Neutrophil (primary cell): ENCODE results near the gene CPNE4.

Experiments used
- H3K27ac ChIP-seq: fragments of 200-600 bp; sonication (generic); 2 replicates; pipeline ENCODE4 v1.5.1; 2016; ENCODE audit warnings: mild to moderate bottlenecking, moderate library complexity
- H3K27me3 ChIP-seq: fragments of 200-600 bp; sonication (generic); 2 replicates; pipeline ENCODE4 v1.6.0; 2016; ENCODE audit warnings: mild to moderate bottlenecking
- H3K36me3 ChIP-seq: fragments of 200-600 bp; sonication (generic); 2 replicates; pipeline ENCODE4 v1.5.1; 2017
- H3K4me1 ChIP-seq, 2 experiments: fragments of 200-600 bp in 1 of 2; sonication (generic) in 1 of 2; 1 replicate in 1 of 2; 2 replicates in 1 of 2; pipeline versions ENCODE4 v1.5.1 to v1.6.1; 2013 to 2016; ENCODE audit warnings: low read depth in 1 of 2, low read length in 1 of 2, mild to moderate bottlenecking in 1 of 2, moderate library complexity in 1 of 2; ENCODE audit not compliant: control insufficient read depth in 1 of 2, insufficient read depth in 1 of 2
- H3K4me3 ChIP-seq, 2 experiments: fragments of 200-600 bp in 1 of 2; sonication (generic) in 1 of 2; 1 replicate in 1 of 2; 2 replicates in 1 of 2; pipeline ENCODE4 v1.5.1; 2013 to 2016; ENCODE audit warnings: low read depth in 1 of 2, low read length in 1 of 2, mild to moderate bottlenecking in 1 of 2, moderate library complexity in 1 of 2
- H3K9me3 ChIP-seq: fragments of 200-600 bp; sonication (generic); 2 replicates; pipeline ENCODE4 v1.5.1; 2016
- TF ChIP-seq, protein P1 (sequence below): fragments of 200-600 bp; sonication (generic); IDR thresholded peaks from 2 replicates; pipeline ENCODE4 v1.5.1; 2016; ENCODE audit warnings: antibody characterized with exemption

CPNE4 gene

DNA sequence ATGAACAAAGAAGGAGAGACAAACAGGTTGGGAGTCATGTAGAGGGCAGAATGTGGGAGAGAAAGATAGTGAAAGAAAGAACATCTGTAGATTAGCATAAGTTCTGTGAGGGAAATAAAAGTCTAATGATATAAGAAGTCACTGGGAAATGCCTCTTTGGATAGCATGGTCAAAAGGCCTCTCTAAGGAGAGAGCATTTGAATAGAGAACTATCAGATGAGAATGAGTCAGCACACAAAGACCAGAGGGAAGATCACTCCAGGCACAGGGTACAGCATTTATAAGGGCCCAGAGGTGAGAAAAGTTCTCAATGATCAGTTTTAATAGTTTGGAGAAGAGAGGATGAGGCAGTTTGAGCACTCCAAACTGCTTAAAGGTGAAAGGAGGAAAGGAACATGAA, 7.9 kb upstream of the CPNE4 start:
- TF ChIP-seq, protein P1, sequence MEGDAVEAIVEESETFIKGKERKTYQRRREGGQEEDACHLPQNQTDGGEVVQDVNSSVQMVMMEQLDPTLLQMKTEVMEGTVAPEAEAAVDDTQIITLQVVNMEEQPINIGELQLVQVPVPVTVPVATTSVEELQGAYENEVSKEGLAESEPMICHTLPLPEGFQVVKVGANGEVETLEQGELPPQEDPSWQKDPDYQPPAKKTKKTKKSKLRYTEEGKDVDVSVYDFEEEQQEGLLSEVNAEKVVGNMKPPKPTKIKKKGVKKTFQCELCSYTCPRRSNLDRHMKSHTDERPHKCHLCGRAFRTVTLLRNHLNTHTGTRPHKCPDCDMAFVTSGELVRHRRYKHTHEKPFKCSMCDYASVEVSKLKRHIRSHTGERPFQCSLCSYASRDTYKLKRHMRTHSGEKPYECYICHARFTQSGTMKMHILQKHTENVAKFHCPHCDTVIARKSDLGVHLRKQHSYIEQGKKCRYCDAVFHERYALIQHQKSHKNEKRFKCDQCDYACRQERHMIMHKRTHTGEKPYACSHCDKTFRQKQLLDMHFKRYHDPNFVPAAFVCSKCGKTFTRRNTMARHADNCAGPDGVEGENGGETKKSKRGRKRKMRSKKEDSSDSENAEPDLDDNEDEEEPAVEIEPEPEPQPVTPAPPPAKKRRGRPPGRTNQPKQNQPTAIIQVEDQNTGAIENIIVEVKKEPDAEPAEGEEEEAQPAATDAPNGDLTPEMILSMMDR: no peak
- H3K27me3 ChIP-seq: peaks cover 38% of the 10 kb centered on the region
- H3K4me1 ChIP-seq: no peaks in the 10 kb centered on the region
- H3K27ac ChIP-seq: no peak overlapping the region
- H3K36me3 ChIP-seq: no peaks in the 10 kb centered on the region
- H3K4me3 ChIP-seq: no peak overlapping the region
- no peaks in the 10 kb centered on the region for H3K9me3 ChIP-seq

DNA sequence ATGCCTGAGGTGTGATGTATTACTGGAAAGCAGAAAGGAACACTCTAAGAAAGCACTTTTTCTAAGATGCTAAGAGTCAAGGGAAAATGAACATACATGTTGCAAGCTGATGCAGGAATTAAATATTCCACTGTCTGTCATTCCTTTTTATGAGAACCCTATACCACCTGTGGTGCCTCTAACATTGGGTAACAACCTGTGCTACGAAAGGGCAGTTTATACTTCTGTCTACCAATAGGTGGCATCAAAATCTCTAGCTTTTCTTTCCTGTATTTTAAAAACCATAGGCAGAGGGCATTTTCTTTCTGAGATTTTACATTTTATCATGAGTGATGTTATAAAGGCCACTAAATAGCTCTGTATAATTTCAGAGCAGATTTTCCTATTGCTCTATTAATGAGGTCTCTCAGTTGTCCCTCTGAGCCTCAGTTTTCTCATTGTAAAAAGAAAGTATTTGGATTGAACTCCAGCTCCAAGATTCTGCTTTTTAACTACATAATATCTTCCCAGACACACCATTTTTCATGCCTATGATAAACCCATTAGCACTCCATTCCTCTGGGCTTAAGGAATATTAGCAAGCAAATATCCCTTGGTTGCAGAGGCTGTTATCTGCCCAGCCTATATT, 3.5 kb upstream of the CPNE4 start:
- H3K4me3 ChIP-seq: no peak overlapping the region
- no peaks in the 10 kb centered on the region for H3K9me3 ChIP-seq
- no peak overlapping the region for H3K27ac ChIP-seq
- peaks cover 15 to 18% of the 10 kb centered on the region in 2 experiments for H3K4me1 ChIP-seq
- TF ChIP-seq, protein P1: no peak
- H3K36me3 ChIP-seq: no peaks in the 10 kb centered on the region
- H3K27me3 ChIP-seq: peaks cover 80% of the 10 kb centered on the region

DNA sequence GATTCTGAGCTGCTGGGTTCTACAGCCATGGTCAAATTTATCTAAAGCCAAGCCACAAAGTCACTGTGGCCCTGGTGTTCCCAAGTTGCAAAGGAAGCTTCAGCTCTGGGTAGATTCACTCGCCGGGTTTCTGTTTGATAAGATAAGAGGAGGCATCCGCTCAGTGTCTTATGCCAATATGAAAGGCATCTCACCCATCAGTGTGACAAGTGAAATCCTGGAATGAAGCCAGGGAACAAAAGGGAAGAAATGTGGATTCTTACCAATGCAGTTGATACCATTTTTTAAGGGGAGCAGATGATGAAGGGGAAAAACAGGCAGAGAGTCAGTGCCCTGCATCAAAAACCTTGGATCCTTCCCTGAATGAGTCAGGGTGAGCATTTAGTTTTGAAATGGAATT, 2.8 kb upstream of the CPNE4 start:
- Histone ChIP-seq H3K36me3 (no peaks in the 10 kb centered on the region), H3K4me1 (peaks cover 15 to 19% of the 10 kb centered on the region in 2 experiments), H3K9me3 (no peaks in the 10 kb centered on the region), H3K4me3 (no peak overlapping the region), H3K27ac (no peak overlapping the region), H3K27me3 (peaks cover 84% of the 10 kb centered on the region)
- TF ChIP-seq, protein P1: no peak

DNA sequence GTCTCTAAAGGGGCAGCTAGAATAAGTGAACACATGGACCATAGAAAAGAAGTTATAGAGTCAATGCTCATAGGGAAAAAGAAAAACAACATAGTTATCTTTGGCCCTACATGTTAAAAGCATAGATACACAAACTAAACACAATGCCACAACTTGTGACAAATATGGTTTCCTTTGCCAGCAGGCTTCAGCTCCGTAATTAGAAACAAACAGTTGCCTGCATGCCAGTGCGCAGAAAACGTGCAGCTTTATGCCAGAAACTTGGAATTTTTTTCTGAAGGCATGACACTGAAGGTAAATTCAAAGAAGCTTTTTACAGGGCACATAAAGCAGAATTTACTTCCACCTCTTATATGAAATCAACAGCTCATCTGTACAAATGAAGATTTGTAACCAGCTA, 2.2 kb upstream of the CPNE4 start:
- Histone ChIP-seq H3K27ac (no peak overlapping the region), H3K4me1 (peaks cover 15 to 19% of the 10 kb centered on the region in 2 experiments), H3K27me3 (peaks cover 89% of the 10 kb centered on the region), H3K9me3 (no peaks in the 10 kb centered on the region), H3K4me3 (no peak overlapping the region), H3K36me3 (no peaks in the 10 kb centered on the region)
- TF ChIP-seq, protein P1: no peak

DNA sequence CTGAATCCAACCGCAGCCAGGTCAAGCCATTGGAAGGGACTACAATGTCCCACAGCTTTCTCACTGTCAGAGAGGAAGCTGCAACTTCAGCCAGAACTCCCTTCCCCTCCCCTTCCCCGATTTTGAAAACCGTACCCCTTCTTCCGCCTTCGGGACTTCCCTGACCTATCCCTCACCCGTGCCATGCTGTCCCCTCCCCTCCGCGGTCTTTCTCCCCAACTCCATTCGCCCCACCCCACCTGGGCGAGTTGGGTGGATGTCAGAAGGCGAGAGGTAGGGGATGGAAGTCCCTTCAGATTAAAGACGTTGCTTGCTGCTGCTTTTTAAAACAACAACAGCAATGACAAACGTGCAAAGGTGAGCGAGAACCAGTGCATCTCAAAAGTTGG, 723 bp downstream of the CPNE4 start:
- Histone ChIP-seq H3K9me3 (no peaks in the 10 kb centered on the region), H3K4me3 (peak overlapping the region; percentile 41 to 56), H3K27ac (peak overlapping the region; percentile 32), H3K4me1 (peaks cover 15 to 22% of the 10 kb centered on the region in 2 experiments), H3K27me3 (peaks cover 100% of the 10 kb centered on the region), H3K36me3 (no peaks in the 10 kb centered on the region)
- TF ChIP-seq, protein P1: no peak
